Panc1 (cell line): ENCODE measurements around the gene AKAP13. TPM values are rescaled to one million over a fixed set of nuclear protein-coding genes. Genes with fewer than 3 reads are reported as not detected.

Experiments
- ATAC-seq: fragments of 200-7000 bp; cut with Tn5 transposase; 2 replicates; pipeline ENCODE4 v1.9.1; 2020; ENCODE audit warnings: mild to moderate bottlenecking, moderate library complexity
- BruUV-seq: library from RNA; stranded (reverse); fragments of 400-500 nt; replicated peaks from 2 replicates; lab custom pipeline; 2021; lab: Mats Ljungman, UMichigan
- CTCF ChIA-PET: fragments of 300-600 bp; sonication (Branson Sonifier 250); formaldehyde crosslinking; loops from one replicate; lab custom pipeline; 2022; ENCODE audit warnings: antibody characterized with exemption; lab: Charles Lee
- POLR2A ChIA-PET: fragments of 300-600 bp; sonication (Branson Sonifier 250); formaldehyde crosslinking; loops from one replicate; lab custom pipeline; 2022; ENCODE audit warnings: antibody characterized with exemption; lab: Charles Lee
- DNase-seq: peaks from one replicate; pipeline ENCODE4 v3.0.0-alpha.2; 2010; ENCODE audit warnings: low read depth, low spot score
- H3K27ac ChIP-seq: 2 replicates; pipeline ENCODE4 v1.5.1; 2011; ENCODE audit warnings: mild to moderate bottlenecking, low read length, inconsistent platforms
- H3K27me3 ChIP-seq: fragments of 200-500 bp; sonication (Bioruptor generic); 2 replicates; pipeline ENCODE4 v1.6.0; 2014; ENCODE audit warnings: low read length, inconsistent platforms; ENCODE audit not compliant: control insufficient read depth, insufficient read depth
- H3K36me3 ChIP-seq: fragments of 200-500 bp; sonication (Bioruptor generic); 2 replicates; pipeline ENCODE4 v1.5.1; 2014; ENCODE audit warnings: inconsistent platforms, mild to moderate bottlenecking, low read length, moderate library complexity; ENCODE audit not compliant: control insufficient read depth, insufficient read depth
- H3K4me1 ChIP-seq: 2 replicates; pipeline ENCODE4 v1.5.1; 2011; ENCODE audit warnings: inconsistent platforms, mild to moderate bottlenecking, low read length, moderate library complexity; ENCODE audit not compliant: control insufficient read depth, insufficient read depth
- H3K4me3 ChIP-seq, 2 experiments: 2 replicates each; pipeline ENCODE4 v1.5.1; 2011 to 2012; ENCODE audit warnings: low read depth in 2 of 2, low read length in 2 of 2, mild to moderate bottlenecking in 2 of 2, inconsistent platforms in 1 of 2, moderate library complexity in 1 of 2
- H3K9me3 ChIP-seq: fragments of 200-500 bp; sonication (Bioruptor generic); 2 replicates; pipeline ENCODE4 v1.5.1; 2014; ENCODE audit warnings: low read depth, mild to moderate bottlenecking, inconsistent platforms, low read length, moderate library complexity; ENCODE audit not compliant: control insufficient read depth, insufficient read depth
- POLR2AphosphoS5 ChIP-seq: IDR thresholded peaks from 2 replicates; pipeline ENCODE4 v1.6.1; 2012; ENCODE audit warnings: mild to moderate bottlenecking, low read depth, low read length, moderate library complexity
- SIN3A ChIP-seq: IDR thresholded peaks from 2 replicates; pipeline ENCODE4 v1.6.1; 2012; ENCODE audit warnings: low read depth, mild to moderate bottlenecking, low read length, moderate library complexity, borderline replicate concordance; ENCODE audit not compliant: insufficient read depth
- TCF7L2 ChIP-seq: IDR thresholded peaks from 2 replicates; pipeline ENCODE4 v1.6.1; 2011; ENCODE audit warnings: mild to moderate bottlenecking, low read depth, low read length, inconsistent platforms
- in situ Hi-C: cut with HindIII; loops from 2 replicates; pipeline ENCODE4 v1.10.0; 2016; ENCODE audit warnings: low sequenced_read_pairs, low pct_unique_long_range_greater_than_20kb
- intact Hi-C: fragments of 100-400 bp; cut with micrococcal nuclease; formaldehyde crosslinking; loops from one replicate; pipeline ENCODE4 v1.10.0; 2022; ENCODE audit not compliant: unreplicated experiment
- total RNA-seq: library from RNA; stranded (reverse); gene quantifications from one replicate; pipeline ENCODE4 v1.2.1, GENCODE V29; 2021; ENCODE audit not compliant: unreplicated experiment
- TF ChIP-seq, protein P1 (sequence below), 2 experiments: IDR thresholded peaks; 2 replicates each; pipeline ENCODE4 v1.6.1; 2011 to 2012; ENCODE audit warnings: low read depth in 2 of 2, control low read depth in 1 of 2, low read length in 1 of 2, mild to moderate bottlenecking in 1 of 2, moderate library complexity in 1 of 2; ENCODE audit not compliant: insufficient read depth in 1 of 2
- TF ChIP-seq, protein P2 (sequence below): fragments of 450-650 bp; IDR thresholded peaks from 2 replicates; pipeline ENCODE4 v1.5.1; 2017; ENCODE audit warnings: mild to moderate bottlenecking

The AKAP13 gene
- total RNA-seq, 1 experiment from 2014 or later, result 94.2 TPM

GRCh38 chr15:85646538-85647091 lies 266.2 kb downstream of the AKAP13 start:
- intact Hi-C loops (no loop called here), in situ Hi-C loops (no loop called here)
- Histone ChIP-seq H3K36me3 (0 out of 2 replicates have a peak, but pooled peaks cover 2% of the 10 kb centered on the region), H3K4me1 (no peaks in the 10 kb centered on the region), H3K9me3 (no peaks in the 10 kb centered on the region), H3K27ac (no peak overlapping the region), H3K4me3 (no peak overlapping the region), H3K27me3 (no peaks in the 10 kb centered on the region)
- no TSS peak for BruUV-seq
- no peak for DNase-seq
- ChIA-PET CTCF (interaction anchor here (0.6 kb wide), 1 partner anchor 127 kb away, joined by 5 read pairs; no protein-coding TSS in a partner anchor), POLR2A (no interaction called here)
- TF ChIP-seq, protein P1, sequence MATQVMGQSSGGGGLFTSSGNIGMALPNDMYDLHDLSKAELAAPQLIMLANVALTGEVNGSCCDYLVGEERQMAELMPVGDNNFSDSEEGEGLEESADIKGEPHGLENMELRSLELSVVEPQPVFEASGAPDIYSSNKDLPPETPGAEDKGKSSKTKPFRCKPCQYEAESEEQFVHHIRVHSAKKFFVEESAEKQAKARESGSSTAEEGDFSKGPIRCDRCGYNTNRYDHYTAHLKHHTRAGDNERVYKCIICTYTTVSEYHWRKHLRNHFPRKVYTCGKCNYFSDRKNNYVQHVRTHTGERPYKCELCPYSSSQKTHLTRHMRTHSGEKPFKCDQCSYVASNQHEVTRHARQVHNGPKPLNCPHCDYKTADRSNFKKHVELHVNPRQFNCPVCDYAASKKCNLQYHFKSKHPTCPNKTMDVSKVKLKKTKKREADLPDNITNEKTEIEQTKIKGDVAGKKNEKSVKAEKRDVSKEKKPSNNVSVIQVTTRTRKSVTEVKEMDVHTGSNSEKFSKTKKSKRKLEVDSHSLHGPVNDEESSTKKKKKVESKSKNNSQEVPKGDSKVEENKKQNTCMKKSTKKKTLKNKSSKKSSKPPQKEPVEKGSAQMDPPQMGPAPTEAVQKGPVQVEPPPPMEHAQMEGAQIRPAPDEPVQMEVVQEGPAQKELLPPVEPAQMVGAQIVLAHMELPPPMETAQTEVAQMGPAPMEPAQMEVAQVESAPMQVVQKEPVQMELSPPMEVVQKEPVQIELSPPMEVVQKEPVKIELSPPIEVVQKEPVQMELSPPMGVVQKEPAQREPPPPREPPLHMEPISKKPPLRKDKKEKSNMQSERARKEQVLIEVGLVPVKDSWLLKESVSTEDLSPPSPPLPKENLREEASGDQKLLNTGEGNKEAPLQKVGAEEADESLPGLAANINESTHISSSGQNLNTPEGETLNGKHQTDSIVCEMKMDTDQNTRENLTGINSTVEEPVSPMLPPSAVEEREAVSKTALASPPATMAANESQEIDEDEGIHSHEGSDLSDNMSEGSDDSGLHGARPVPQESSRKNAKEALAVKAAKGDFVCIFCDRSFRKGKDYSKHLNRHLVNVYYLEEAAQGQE (IDR thresholded peaks at IDR 0.05; ENCODE audit: insufficient read depth in 1 of 2, low read depth in 2 of 2, low read length in 1 of 2), result no peak
- TF ChIP-seq SIN3A (no peak), POLR2AphosphoS5 (no peak), TCF7L2 (no peak)
- TF ChIP-seq, protein P2, sequence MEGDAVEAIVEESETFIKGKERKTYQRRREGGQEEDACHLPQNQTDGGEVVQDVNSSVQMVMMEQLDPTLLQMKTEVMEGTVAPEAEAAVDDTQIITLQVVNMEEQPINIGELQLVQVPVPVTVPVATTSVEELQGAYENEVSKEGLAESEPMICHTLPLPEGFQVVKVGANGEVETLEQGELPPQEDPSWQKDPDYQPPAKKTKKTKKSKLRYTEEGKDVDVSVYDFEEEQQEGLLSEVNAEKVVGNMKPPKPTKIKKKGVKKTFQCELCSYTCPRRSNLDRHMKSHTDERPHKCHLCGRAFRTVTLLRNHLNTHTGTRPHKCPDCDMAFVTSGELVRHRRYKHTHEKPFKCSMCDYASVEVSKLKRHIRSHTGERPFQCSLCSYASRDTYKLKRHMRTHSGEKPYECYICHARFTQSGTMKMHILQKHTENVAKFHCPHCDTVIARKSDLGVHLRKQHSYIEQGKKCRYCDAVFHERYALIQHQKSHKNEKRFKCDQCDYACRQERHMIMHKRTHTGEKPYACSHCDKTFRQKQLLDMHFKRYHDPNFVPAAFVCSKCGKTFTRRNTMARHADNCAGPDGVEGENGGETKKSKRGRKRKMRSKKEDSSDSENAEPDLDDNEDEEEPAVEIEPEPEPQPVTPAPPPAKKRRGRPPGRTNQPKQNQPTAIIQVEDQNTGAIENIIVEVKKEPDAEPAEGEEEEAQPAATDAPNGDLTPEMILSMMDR, result no peak
- ATAC-seq, result no peak

- peak; percentile 36 for DNase-seq
- Histone ChIP-seq H3K4me3 (no peak overlapping the region), H3K27ac (no peak overlapping the region), H3K36me3 (0 out of 2 replicates have a peak, but pooled peaks cover 2% of the 10 kb centered on the region), H3K9me3 (no peaks in the 10 kb centered on the region), H3K27me3 (no peaks in the 10 kb centered on the region), H3K4me1 (no peaks in the 10 kb centered on the region)
- BruUV-seq, result no TSS peak
- in situ Hi-C loops, result no loop called here
- ATAC-seq, result peak; percentile 51; the same call in 1 of the 2 replicates
- ChIA-PET CTCF (no interaction called here), POLR2A (interaction anchor here (0.5 to 0.6 kb wide), 2 partner anchors 11 to 348 kb away, joined by 4 to 5 read pairs; no protein-coding TSS in a partner anchor)
- intact Hi-C loops, result no loop called here
- TF ChIP-seq TCF7L2 (no peak), POLR2AphosphoS5 (no peak), SIN3A (no peak)
- TF ChIP-seq, protein P2, result no peak
- TF ChIP-seq, protein P1 (IDR thresholded peaks at IDR 0.05; ENCODE audit: insufficient read depth in 1 of 2, low read depth in 2 of 2, low read length in 1 of 2), result no peak
These were observed 269.0 kb downstream of the AKAP13 start for GRCh38 chr15:85649372-85649771.
